ENCODE results near the gene SST. TPM values are rescaled to one million over a fixed set of nuclear protein-coding genes. Genes with fewer than 3 reads are reported as not detected.

The SST gene
- total and polyA plus RNA-seq, 2 of the 13 experiments (the other 11 are each of a cell fraction or from before 2014, with no cell fraction given): not detected

DNA sequence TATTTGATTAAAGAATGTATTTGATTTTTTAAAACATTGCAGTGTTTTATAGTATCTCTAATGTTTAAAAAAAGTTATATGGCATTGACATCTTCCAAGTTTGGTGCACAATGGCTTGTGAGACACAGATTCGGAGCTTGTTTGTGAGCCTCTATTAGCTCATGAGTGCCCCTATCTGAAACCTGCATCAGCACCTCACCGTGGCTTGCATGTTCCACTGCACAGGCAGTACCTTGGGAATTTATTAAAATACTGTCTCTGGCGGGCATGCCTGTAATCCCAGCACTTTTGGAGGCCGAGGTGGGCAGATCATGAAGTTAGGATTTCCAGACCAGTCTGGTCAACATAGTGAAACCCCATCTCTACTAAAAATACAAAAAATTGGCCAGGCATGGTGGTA, 39.0 kb upstream of the SST start:
- Histone ChIP-seq H3K27ac (ENCODE audit: extremely low read length, insufficient read depth, low read length) (no peak overlapping the region), H3K27me3 (ENCODE audit: control insufficient read depth in 1 of 2, insufficient read depth in 2 of 2, low read length in 2 of 2) (peaks cover 0 to 6% of the 10 kb centered on the region in 2 experiments; a peak in 1 of 5 replicates), H3K36me3 (replicated peaks in 1 of 2; ENCODE audit: control insufficient read depth in 1 of 2, insufficient read depth in 2 of 2, low read length in 2 of 2) (no peaks in the 10 kb centered on the region), H3K9me3 (ENCODE audit: low read length) (no peaks in the 10 kb centered on the region), H3K4me1 (ENCODE audit: insufficient read depth, low read length) (peaks cover 12% of the 10 kb centered on the region; the same call in 1 of the 2 replicates), H4K20me1 (ENCODE audit: insufficient read depth, low read length) (no peaks in the 10 kb centered on the region), H3K79me2 (ENCODE audit: insufficient read depth, low read length) (no peaks in the 10 kb centered on the region), H3K4me3 (replicated peaks in 1 of 3; ENCODE audit: insufficient read depth in 1 of 3, low read depth in 2 of 3, low read length in 3 of 3) (no peak overlapping the region), H2AFZ (ENCODE audit: low read length) (no peak overlapping the region), H3K9ac (ENCODE audit: insufficient read depth, low read depth, low read length) (no peak overlapping the region), H3K4me2 (ENCODE audit: low read depth, low read length) (no peak overlapping the region)
- 4% methylated on average over 4 of the region's 4 CpGs for WGBS (ENCODE audit: low lambda C conversion rate)
- BruUV-seq (replicated peaks): no TSS peak
- intact Hi-C loops (cut with micrococcal nuclease; ENCODE audit: unreplicated experiment) (no loop called here), in situ Hi-C loops (cut with HindIII; ENCODE audit: extremely low pct_ligation_motif_present, low pct_unique_long_range_greater_than_20kb) (no loop called here)
- DNase-seq (ENCODE audit: low spot score): peak; percentile 15
- POLR2A ChIA-PET: no interaction called here
- CTCF ChIA-PET (ENCODE audit: low intra/inter-chr PET ratio, low total read pairs): no interaction called here
- ATAC-seq: peak; percentile 84
- FAIRE-seq: peak; percentile 49
- TF ChIP-seq ZNF260 (CRISPR knock-in tag; IDR thresholded peaks at IDR 0.05; ENCODE audit: borderline replicate concordance, low read depth): no peak
- TF ChIP-seq STAG1 (CRISPR knock-in tag; IDR thresholded peaks at IDR 0.05): 0 out of 2 replicates have a peak, but pooled peaks have one; percentile 5
- TF ChIP-seq, protein P1, sequence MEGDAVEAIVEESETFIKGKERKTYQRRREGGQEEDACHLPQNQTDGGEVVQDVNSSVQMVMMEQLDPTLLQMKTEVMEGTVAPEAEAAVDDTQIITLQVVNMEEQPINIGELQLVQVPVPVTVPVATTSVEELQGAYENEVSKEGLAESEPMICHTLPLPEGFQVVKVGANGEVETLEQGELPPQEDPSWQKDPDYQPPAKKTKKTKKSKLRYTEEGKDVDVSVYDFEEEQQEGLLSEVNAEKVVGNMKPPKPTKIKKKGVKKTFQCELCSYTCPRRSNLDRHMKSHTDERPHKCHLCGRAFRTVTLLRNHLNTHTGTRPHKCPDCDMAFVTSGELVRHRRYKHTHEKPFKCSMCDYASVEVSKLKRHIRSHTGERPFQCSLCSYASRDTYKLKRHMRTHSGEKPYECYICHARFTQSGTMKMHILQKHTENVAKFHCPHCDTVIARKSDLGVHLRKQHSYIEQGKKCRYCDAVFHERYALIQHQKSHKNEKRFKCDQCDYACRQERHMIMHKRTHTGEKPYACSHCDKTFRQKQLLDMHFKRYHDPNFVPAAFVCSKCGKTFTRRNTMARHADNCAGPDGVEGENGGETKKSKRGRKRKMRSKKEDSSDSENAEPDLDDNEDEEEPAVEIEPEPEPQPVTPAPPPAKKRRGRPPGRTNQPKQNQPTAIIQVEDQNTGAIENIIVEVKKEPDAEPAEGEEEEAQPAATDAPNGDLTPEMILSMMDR (CRISPR knock-in tag; IDR thresholded peaks at IDR 0.05): 0 out of 2 replicates have a peak, but pooled peaks have one; percentile 10

- no peak overlapping the region for H2AFZ ChIP-seq (ENCODE audit: low read length)
- TF ChIP-seq KDM5A (IDR thresholded peaks at IDR 0.05; ENCODE audit: borderline replicate concordance, low read length): no peak
- TF ChIP-seq MAFK (conservative IDR thresholded peaks at IDR 0.05 in 1 of 2, IDR thresholded peaks at IDR 0.05 in 1 of 2; ENCODE audit: low read length in 2 of 2): 0 out of 4 replicates have a peak, but pooled peaks of 1 of the 2 experiments have one; percentile 5
- no peak for TF ChIP-seq DBP (CRISPR knock-in tag; IDR thresholded peaks at IDR 0.05; ENCODE audit: not compliant biosample characterization)
- TF ChIP-seq REL (CRISPR knock-in tag; conservative IDR thresholded peaks at IDR 0.05): no peak
- TF ChIP-seq ZNF768 (CRISPR knock-in tag; IDR thresholded peaks at IDR 0.05): no peak
- TF ChIP-seq, protein P2, sequence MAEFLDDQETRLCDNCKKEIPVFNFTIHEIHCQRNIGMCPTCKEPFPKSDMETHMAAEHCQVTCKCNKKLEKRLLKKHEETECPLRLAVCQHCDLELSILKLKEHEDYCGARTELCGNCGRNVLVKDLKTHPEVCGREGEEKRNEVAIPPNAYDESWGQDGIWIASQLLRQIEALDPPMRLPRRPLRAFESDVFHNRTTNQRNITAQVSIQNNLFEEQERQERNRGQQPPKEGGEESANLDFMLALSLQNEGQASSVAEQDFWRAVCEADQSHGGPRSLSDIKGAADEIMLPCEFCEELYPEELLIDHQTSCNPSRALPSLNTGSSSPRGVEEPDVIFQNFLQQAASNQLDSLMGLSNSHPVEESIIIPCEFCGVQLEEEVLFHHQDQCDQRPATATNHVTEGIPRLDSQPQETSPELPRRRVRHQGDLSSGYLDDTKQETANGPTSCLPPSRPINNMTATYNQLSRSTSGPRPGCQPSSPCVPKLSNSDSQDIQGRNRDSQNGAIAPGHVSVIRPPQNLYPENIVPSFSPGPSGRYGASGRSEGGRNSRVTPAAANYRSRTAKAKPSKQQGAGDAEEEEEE (CRISPR knock-in tag; IDR thresholded peaks at IDR 0.05; ENCODE audit: borderline replicate concordance): no peak
- H3K9ac ChIP-seq (ENCODE audit: insufficient read depth, low read depth, low read length): no peak overlapping the region
- no peaks in the 10 kb centered on the region for H3K36me3 ChIP-seq (replicated peaks in 1 of 2; ENCODE audit: control insufficient read depth in 1 of 2, insufficient read depth in 2 of 2, low read length in 2 of 2)
- H3K9me3 ChIP-seq (ENCODE audit: low read length): no peaks in the 10 kb centered on the region
- in situ Hi-C loops (cut with HindIII; ENCODE audit: extremely low pct_ligation_motif_present, low pct_unique_long_range_greater_than_20kb): no loop called here
- no peak overlapping the region for H3K27ac ChIP-seq (ENCODE audit: extremely low read length, insufficient read depth, low read length)
- DNase-seq (ENCODE audit: low spot score) (no peak), ATAC-seq (no peak), FAIRE-seq (no peak)
- intact Hi-C loops (cut with micrococcal nuclease; ENCODE audit: unreplicated experiment): no loop called here
- ChIA-PET POLR2A (no interaction called here), CTCF (ENCODE audit: low intra/inter-chr PET ratio, low total read pairs) (no interaction called here)
- H3K4me1 ChIP-seq (ENCODE audit: insufficient read depth, low read length): 0 out of 2 replicates have a peak, but pooled peaks cover 7% of the 10 kb centered on the region
- H4K20me1 ChIP-seq (ENCODE audit: insufficient read depth, low read length): no peaks in the 10 kb centered on the region
- peaks cover 0 to 6% of the 10 kb centered on the region in 2 experiments; a peak in 1 of 5 replicates for H3K27me3 ChIP-seq (ENCODE audit: control insufficient read depth in 1 of 2, insufficient read depth in 2 of 2, low read length in 2 of 2)
- H3K4me2 ChIP-seq (ENCODE audit: low read depth, low read length): no peak overlapping the region
- no peak overlapping the region for H3K4me3 ChIP-seq (replicated peaks in 1 of 3; ENCODE audit: insufficient read depth in 1 of 3, low read depth in 2 of 3, low read length in 3 of 3)
- BruUV-seq (replicated peaks): no TSS peak
- no peaks in the 10 kb centered on the region for H3K79me2 ChIP-seq (ENCODE audit: insufficient read depth, low read length)
These were observed 38.5 kb upstream of the SST start for GRCh38 chr3:187708696-187709095.

All from HepG2 (cell line).